ENCODE data around the gene EPHX1. TPM values are rescaled to one million over a fixed set of nuclear protein-coding genes. Genes with fewer than 3 reads are reported as not detected.

The EPHX1 gene
- total and polyA plus RNA-seq, 2 of the 8 experiments (the other 6 are each of a cell fraction or from before 2014, with no cell fraction given): 45.3 to 79.1 TPM

GRCh38 chr1:225772848-225773247, 37.1 kb upstream of the EPHX1 start:
- no peak overlapping the region for H2AFZ ChIP-seq (ENCODE audit: low read length)
- FAIRE-seq: no peak
- no peak overlapping the region for H2BK12ac ChIP-seq (ENCODE audit: low read depth, low read length)
- 88% methylated on average over 4 of the region's 4 CpGs; no CpG with 5 or more reads in 1 of the 2 experiments for WGBS, 2 experiments (ENCODE audit: extremely low coverage in 1 of 2, insufficient coverage in 1 of 2, insufficient read length in 1 of 2, insufficient replicate concordance in 2 of 2, low coverage in 1 of 2, low lambda C conversion rate in 2 of 2, missing lambda C conversion rate in 1 of 2)
- H2BK15ac ChIP-seq (ENCODE audit: low read length): no peak overlapping the region
- H3K4me1 ChIP-seq (replicated peaks in 1 of 4; ENCODE audit: control insufficient read depth in 3 of 4, insufficient read depth in 4 of 4, low read length in 3 of 4): peaks cover 4 to 7% (median 6%) of the 10 kb centered on the region in 4 experiments; a peak in 5 of 7 replicates
- CTCF ChIA-PET (ENCODE audit: partially characterized antibody): interaction anchor here (0.6 to 8.9 kb wide), 54 partner anchors 8 to 312 kb away, joined by 3 to 229 read pairs (median 4); partner anchors contain the start of gene LEFTY1
- no peak overlapping the region for H4K91ac ChIP-seq (replicated peaks; ENCODE audit: insufficient read length, low read length)
- H2BK120ac ChIP-seq (replicated peaks; ENCODE audit: low read depth, low read length): no peak overlapping the region
- no peak overlapping the region for H3K14ac ChIP-seq (ENCODE audit: insufficient read length)
- peak in 1 of 2 experiments; percentile 41 for DNase-seq (ENCODE audit: low read depth in 1 of 2, low spot score in 2 of 2)
- no peak overlapping the region for H3K56ac ChIP-seq (replicated peaks; ENCODE audit: insufficient read length, low read depth, low read length)
- no peak overlapping the region for H2AK5ac ChIP-seq (ENCODE audit: low read depth, low read length)
- no peak overlapping the region for H3K4me2 ChIP-seq (ENCODE audit: insufficient read depth in 1 of 2, low read depth in 2 of 2, low read length in 2 of 2)
- H4K5ac ChIP-seq (ENCODE audit: insufficient read length, low read depth, low read length): no peak overlapping the region
- H3K27me3 ChIP-seq (replicated peaks in 1 of 4; ENCODE audit: control insufficient read depth in 3 of 4, extremely low read depth in 1 of 4, insufficient read depth in 3 of 4, low read length in 3 of 4): no peaks in the 10 kb centered on the region; a peak in 1 of 7 replicates
- H4K8ac ChIP-seq (ENCODE audit: extremely low read depth, insufficient read depth, low read length): no peak overlapping the region
- no peak overlapping the region for H3K23ac ChIP-seq (ENCODE audit: insufficient read length)
- H3K79me1 ChIP-seq (ENCODE audit: low read depth, low read length): no peaks in the 10 kb centered on the region
- H3K4me3 ChIP-seq (ENCODE audit: extremely low read depth in 1 of 4, insufficient read depth in 2 of 4, low read depth in 3 of 4, low read length in 4 of 4): no peak overlapping the region
- H3K9ac ChIP-seq (replicated peaks in 1 of 4; ENCODE audit: extremely low read depth in 1 of 4, low read depth in 3 of 4, low read length in 3 of 4): no peak overlapping the region
- H3K9me3 ChIP-seq (ENCODE audit: insufficient read depth in 2 of 2, low read depth in 1 of 2, low read length in 1 of 2): no peaks in the 10 kb centered on the region
- no peaks in the 10 kb centered on the region for H4K20me1 ChIP-seq (replicated peaks in 1 of 2; ENCODE audit: control insufficient read depth in 1 of 2, insufficient read depth in 2 of 2, low read length in 2 of 2)
- H3K23me2 ChIP-seq (ENCODE audit: low read depth, low read length): peaks cover 6% of the 10 kb centered on the region
- TF ChIP-seq BACH1 (IDR thresholded peaks at IDR 0.05; ENCODE audit: low read length): no peak
- no peak for TF ChIP-seq RNF2 (IDR thresholded peaks at IDR 0.05; ENCODE audit: borderline replicate concordance, low read depth, low read length, missing control alignments, poor library complexity, severe bottlenecking)
- no peak for TF ChIP-seq ATF2 (IDR thresholded peaks at IDR 0.05; ENCODE audit: low read length)
- TF ChIP-seq RAD21 (IDR thresholded peaks at IDR 0.05 in 1 of 2, conservative IDR thresholded peaks at IDR 0.05 in 1 of 2; ENCODE audit: low read depth in 2 of 2, low read length in 2 of 2): no peak
- no peak for TF ChIP-seq POLR2AphosphoS5 (IDR thresholded peaks at IDR 0.05; ENCODE audit: low read depth, low read length)
- TF ChIP-seq TAF1 (IDR thresholded peaks at IDR 0.05; ENCODE audit: low read depth, low read length): no peak
- no peak for TF ChIP-seq RXRA (IDR thresholded peaks at IDR 0.05; ENCODE audit: insufficient read depth, low read depth, low read length)
- TF ChIP-seq TAF7 (optimal IDR thresholded peaks at IDR 0.05; ENCODE audit: borderline replicate concordance, low read depth, low read length): no peak
- no peak for TF ChIP-seq FOSL1 (IDR thresholded peaks at IDR 0.05; ENCODE audit: insufficient read depth, low read depth, low read length)
- no peak for TF ChIP-seq SIN3A (conservative IDR thresholded peaks at IDR 0.05 in 1 of 2, IDR thresholded peaks at IDR 0.05 in 1 of 2; ENCODE audit: low read depth in 1 of 2, low read length in 2 of 2)
- no peak overlapping the region for H2BK20ac ChIP-seq (ENCODE audit: low read length)
- POLR2A ChIA-PET (ENCODE audit: partially characterized antibody): interaction anchor here (0.8 to 4.2 kb wide), 8 partner anchors 24 to 218 kb away, joined by 3 to 20 read pairs (median 4); partner anchors contain the start of genes ENAH and EPHX1
- no peak overlapping the region for H3K27ac ChIP-seq (ENCODE audit: low read depth, low read length)
- H3K18ac ChIP-seq (ENCODE audit: extremely low read depth, low read length): no peak overlapping the region
- H3K4ac ChIP-seq (replicated peaks; ENCODE audit: insufficient read length, low read depth, low read length): no peak overlapping the region
- no peaks in the 10 kb centered on the region for H3K36me3 ChIP-seq (ENCODE audit: control insufficient read depth in 2 of 4, insufficient read depth in 4 of 4, low read length in 3 of 4)
- H2BK5ac ChIP-seq (ENCODE audit: low read depth, low read length): no peak overlapping the region
- H3K79me2 ChIP-seq (ENCODE audit: control insufficient read depth in 1 of 2, insufficient read depth in 2 of 2, low read length in 2 of 2): peaks cover 0 to under 1% of the 10 kb centered on the region in 2 experiments; a peak in 2 of 4 replicates
